ENCODE results near the gene URB1.

- no peak for TF ChIP-seq CTCF (IDR thresholded peaks at IDR 0.05)
- no peak for TF ChIP-seq POLR2A (IDR thresholded peaks at IDR 0.05)
Observed at GRCh38 chr21:32364796-32365195, 28.0 kb downstream of the URB1 start.
